Kidney capillary endothelial cell (primary cell): ENCODE data around the gene PIAS2.
"Not testable (repeated sequence)": the region's sequence is repeated elsewhere in the genome, so short reads cannot be mapped to it uniquely, and the experiment has no call there.

ENCODE experiments used
- DNase-seq: peaks from one replicate; pipeline ENCODE4 v3.0.0-alpha.2; 2018; ENCODE audit warnings: low spot score

Gene PIAS2

GRCh38 chr18:46831434-46831833 lies 85.9 kb downstream of the PIAS2 start:
- no peak for DNase-seq

GRCh38 chr18:46830633-46831032 lies 86.7 kb downstream of the PIAS2 start:
- no peak for DNase-seq

- DNase-seq: no peak
These were observed 87.4 kb downstream of the PIAS2 start for GRCh38 chr18:46829947-46830346.

GRCh38 chr18:46829531-46829930 lies 87.8 kb downstream of the PIAS2 start:
- no peak for DNase-seq

- no peak for DNase-seq
These were observed 95.2 kb downstream of the PIAS2 start for GRCh38 chr18:46821856-46822711.

GRCh38 chr18:46820863-46821262 lies 96.4 kb downstream of the PIAS2 start:
- no peak for DNase-seq

GRCh38 chr18:46815661-46816060 lies 101.6 kb downstream of the PIAS2 start:
- no peak for DNase-seq

- no peak for DNase-seq
These were observed 102.9 kb downstream of the PIAS2 start for GRCh38 chr18:46814399-46814798.

- no peak for DNase-seq
These were observed 105.0 kb downstream of the PIAS2 start for GRCh38 chr18:46812311-46812710.

GRCh38 chr18:46810481-46811000 lies 106.8 kb downstream of the PIAS2 start:
- DNase-seq: no peak

GRCh38 chr18:46809145-46809544 lies 108.2 kb downstream of the PIAS2 start:
- DNase-seq: no peak

- DNase-seq: not testable (repeated sequence)
These were observed 121.4 kb downstream of the PIAS2 start for GRCh38 chr18:46795945-46796344.

GRCh38 chr18:46794607-46795006 lies 122.7 kb downstream of the PIAS2 start:
- DNase-seq: no peak

- no peak for DNase-seq
These were observed 123.7 kb downstream of the PIAS2 start for GRCh38 chr18:46793565-46793964.

- no peak for DNase-seq
These were observed 128.2 kb downstream of the PIAS2 start for GRCh38 chr18:46789088-46789487.

- no peak for DNase-seq
These were observed 129.6 kb downstream of the PIAS2 start for GRCh38 chr18:46787674-46788073.

GRCh38 chr18:46772357-46772756 lies 144.9 kb downstream of the PIAS2 start:
- no peak for DNase-seq

- no peak for DNase-seq
These were observed 146.2 kb downstream of the PIAS2 start for GRCh38 chr18:46771141-46771540.

- DNase-seq: no peak
These were observed 146.6 kb downstream of the PIAS2 start for GRCh38 chr18:46770708-46771107.

GRCh38 chr18:46768166-46768921 lies 149.0 kb downstream of the PIAS2 start:
- DNase-seq: no peak

- no peak for DNase-seq
These were observed 150.1 kb downstream of the PIAS2 start for GRCh38 chr18:46767217-46767616.

GRCh38 chr18:46764586-46764985 lies 152.7 kb downstream of the PIAS2 start:
- DNase-seq: no peak
